Measurements from ENCODE around the gene FARSB.
"Not testable (repeated sequence)": the region's sequence is repeated elsewhere in the genome, so short reads cannot be mapped to it uniquely, and the experiment has no call there.

The FARSB gene

GRCh38 chr2:222608081-222608480 lies 47.8 kb downstream of the FARSB start:
- no peak for DNase-seq

GRCh38 chr2:222606306-222606705 lies 49.6 kb downstream of the FARSB start:
- no peak for DNase-seq

DNA sequence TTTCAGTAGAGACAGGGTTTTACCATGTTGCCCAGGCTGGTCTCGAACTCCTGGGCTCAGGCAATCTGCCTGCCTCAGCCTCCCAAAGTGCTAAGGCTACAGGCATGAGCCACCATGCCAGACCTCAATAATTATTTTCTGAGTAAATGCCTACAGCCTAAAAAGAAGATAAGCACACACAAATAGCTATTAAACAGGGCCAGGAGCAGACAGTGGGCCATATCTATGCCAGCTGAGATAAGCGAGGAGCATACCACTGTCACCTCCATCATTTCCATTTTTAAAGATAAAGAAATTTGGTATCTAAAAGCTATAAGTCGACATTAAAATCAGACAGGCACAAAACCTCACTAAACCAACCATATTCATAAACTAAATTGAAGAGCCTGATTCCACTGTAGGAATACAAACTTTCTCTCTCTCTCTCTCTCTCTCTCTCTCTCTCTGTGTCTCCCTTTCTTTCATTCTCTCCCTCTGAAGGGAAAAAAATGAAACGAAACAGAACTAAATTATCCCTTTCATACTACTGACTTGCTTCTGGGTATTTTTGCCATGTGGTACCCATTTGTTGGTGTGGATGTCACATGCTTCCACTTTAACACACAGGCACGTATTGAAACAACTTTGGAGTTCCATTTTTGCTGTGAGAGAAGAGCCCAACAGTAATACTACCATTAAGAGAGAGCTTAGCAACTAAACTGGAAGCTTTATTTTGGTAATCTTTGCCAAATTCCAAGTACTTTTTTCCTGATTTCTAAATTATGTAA lies 51.0 kb downstream of the FARSB start:
- DNase-seq: no peak

DNA sequence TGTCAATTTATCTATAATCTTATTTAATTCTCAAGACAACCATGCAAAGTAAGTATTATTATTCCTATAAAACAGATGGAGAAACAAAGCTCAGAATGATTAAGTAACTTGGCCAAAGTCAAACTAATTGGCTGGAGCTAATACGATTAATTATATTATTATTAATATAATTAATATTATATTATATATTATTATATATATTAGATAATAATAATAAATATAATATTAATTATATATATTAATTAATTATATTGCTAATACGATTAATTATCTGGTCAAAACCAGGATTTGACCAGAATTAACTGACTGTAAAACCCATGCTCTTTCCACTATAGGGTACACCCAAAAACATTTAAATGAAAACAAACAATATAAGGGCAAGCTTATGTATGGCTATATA lies 52.4 kb downstream of the FARSB start:
- DNase-seq: no peak

DNA sequence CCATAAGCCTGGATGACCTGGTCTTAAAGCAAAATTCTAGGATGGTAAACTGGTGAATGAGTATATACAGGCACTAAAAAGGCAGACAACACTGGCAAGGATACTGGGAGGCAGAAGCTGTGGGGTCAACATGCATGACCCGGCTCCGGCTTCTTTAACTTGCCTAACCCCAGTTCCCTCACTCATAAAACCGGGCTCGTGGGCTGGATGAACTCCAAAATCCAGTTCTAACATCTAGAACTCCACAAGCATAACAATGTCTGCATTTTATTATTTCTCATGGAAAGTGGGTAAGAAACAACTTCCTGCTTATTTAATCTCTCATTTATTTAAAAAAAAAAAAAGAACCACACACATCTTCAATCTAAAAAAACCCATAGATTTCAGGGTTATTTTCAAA lies 57.3 kb downstream of the FARSB start:
- no peak for DNase-seq

GRCh38 chr2:222595581-222595980 lies 60.3 kb downstream of the FARSB start:
- no peak for DNase-seq

GRCh38 chr2:222594679-222595078 lies 61.2 kb downstream of the FARSB start:
- no peak for DNase-seq

DNA sequence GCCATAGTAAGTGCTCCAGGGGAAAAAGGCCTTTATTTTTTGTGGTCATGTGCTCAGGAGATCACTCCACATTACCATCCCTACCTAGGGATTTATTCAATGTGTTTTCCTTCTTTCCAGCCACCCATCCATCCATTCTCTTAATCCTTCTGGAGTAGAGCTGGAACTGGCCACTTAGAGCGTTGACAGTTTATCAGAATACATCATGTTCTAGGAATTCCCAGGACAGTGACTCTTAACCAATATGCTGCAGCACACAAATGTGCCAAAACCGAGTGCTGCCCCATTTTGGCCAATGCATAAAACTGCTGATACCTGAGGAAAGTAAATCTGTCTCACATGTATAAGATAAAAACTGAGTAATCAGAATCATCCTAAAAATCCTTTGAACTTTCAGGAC lies 63.7 kb downstream of the FARSB start:
- no peak for DNase-seq

- DNase-seq: no peak
Observed at GRCh38 chr2:222591661-222592060, 64.2 kb downstream of the FARSB start.

DNA sequence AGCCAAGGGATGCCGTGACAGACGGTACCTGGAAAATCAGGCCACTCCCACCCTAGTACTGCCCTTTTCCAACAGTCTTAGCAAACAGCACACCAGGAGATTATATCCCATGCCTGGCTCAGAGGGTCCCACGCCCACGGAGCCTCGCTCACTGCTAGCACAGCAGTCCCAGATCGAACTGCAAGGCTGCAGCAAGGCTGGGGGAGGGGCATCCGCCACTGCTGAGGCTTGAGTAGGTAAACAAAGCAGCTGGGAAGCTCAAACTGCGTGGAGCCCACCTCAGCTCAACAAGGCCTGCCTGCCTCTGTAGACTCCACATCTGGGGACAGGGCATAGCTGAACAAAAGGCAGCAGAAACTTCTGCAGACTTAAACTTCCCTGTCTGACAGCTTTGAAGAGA lies 71.3 kb downstream of the FARSB start:
- DNase-seq: not testable (repeated sequence)

GRCh38 chr2:222582928-222583327 lies 73.0 kb downstream of the FARSB start:
- DNase-seq: no peak

DNA sequence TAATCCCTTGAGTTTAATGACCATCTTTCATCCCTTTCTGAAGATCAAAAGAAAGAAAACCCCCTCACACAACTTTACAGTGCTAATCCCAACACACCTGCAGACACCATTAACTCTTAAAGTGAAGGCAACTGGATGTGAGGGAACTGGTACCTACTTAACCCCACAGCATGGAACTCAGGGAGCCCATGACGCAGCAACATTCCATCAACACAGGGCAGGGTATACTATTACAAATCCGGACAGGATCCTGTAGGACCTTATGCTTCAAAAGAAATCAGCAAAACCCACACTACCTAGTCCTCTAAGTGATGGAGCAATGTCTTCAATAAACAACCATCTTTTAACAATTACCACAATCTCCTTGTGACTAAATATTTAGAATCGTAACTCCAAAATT lies 78.6 kb downstream of the FARSB start:
- no peak for DNase-seq

DNA sequence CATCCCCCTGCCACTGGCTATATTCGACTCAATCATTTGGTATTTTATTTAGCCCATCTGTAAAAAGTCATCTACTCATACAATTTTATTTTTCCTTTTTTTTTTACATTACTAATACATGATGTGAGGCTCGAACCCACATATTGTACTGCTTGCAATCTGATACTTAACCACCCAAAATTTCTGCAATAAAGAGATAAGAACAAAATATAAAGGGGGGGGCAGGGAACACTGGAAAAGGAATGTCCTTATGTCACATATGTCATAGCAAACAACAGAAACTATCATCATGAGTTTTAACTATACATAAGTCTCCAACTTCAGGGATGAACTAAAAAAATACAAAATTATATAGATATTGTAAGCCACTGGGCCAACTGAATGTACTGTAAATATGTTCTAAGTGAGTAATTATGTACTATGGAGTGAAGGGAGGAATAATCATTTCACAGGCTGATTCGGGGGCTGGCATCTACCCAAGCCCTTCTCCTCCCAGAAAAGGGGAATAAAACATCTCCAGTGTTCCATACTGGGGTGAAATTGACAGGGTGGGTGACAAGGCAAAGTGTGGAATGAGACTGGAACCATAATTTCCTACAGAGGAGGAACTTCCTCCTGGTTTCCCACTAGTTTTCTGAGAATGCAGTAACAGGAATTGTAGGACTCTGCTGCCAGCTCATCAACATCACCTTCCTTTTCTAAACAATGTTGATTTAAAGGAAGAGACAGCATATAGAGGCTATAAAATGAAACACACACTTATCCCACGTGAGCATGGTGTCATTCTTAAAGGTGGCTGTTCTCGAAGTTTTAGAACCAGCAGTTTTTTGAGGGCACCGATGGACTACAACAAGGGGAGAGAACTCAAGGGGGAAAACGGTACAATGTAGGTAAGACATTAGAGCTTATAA lies 79.5 kb downstream of the FARSB start:
- no peak for DNase-seq

DNA sequence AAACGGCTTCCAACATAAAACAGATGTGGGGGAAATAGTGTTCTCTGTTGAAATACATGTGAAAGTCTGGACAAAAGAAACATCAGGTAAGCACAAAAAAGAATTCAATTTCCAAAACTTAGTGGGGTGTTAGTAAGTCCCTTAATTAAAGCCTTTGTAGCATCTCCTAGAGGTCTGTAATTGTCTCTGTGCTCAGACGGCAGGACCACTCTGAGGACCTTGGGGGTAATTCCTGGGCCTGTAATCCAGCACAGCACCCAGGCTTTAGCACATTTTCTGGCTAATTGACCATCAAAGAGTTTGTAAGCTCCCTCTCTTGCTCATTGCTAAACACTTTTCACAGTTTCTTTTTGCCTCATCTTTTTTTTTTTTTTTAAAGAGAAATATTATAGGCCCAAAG lies 80.3 kb downstream of the FARSB start:
- DNase-seq: no peak

DNA sequence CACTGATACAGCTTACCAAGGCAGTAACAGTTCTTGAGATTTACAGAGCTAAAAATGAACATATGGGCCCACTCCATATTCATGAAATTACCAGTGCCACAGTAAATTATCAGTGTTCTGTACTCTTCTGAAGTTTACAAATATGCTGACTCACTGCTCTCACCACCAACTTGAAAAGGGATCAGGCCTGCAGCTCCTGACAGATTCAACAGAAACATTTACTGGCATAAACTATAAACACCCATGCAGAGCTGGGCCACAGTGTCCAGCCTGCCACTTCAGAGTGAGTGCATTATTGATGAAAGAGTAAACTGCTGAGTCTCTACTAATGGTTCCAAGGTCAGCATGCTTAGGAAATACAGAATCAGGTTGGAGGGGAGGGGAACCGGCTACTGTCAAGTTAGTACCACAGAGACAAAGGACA lies 83.1 kb downstream of the FARSB start:
- DNase-seq: peak in 7 of 58 donors; percentile 11 to 31 (median 26)

- DNase-seq: peak in 1 of 58 donors; percentile 31
Observed at GRCh38 chr2:222572264-222572721, 83.6 kb downstream of the FARSB start.

DNA sequence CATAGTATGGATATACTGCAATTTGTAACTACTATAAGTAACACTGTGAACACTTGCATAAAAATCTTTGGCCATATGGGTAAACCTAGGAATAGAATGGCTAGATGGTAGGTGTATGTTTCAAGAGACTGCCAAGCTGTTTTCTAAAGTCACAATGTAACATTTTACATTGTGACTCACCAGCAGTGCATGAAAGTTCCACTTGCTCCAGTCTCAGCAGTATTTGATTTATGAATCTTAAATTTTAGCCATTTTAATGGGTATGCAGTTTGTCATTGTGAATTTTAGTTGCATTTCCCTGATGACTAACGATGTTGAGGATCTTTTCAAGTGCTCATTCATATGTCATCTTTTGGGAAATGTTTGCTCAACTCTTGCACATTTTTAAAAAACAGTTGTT lies 86.1 kb downstream of the FARSB start:
- peak in 2 of 58 donors; percentile 29 to 37 for DNase-seq

GRCh38 chr2:222568865-222569264 lies 87.0 kb downstream of the FARSB start:
- DNase-seq: no peak

DNA sequence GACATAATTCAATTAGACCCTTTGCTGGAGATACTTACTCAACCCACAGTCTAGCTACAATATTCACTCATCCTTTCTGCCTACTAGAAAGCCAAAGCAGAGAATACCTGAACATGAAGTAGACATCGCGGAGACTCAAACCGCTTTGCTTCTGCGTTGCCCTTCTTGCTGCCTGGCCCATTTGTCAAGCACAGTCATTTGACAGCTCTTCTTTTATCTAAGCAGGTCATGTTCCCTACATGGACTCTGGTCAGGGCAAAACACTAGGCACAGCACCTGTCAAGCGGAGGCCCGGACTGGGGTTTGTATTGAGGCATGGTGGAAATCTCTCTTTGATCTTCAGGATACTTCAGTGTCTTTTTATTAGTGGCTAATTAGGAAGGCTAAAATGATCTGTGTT lies 89.7 kb downstream of the FARSB start:
- no peak for DNase-seq

DNA sequence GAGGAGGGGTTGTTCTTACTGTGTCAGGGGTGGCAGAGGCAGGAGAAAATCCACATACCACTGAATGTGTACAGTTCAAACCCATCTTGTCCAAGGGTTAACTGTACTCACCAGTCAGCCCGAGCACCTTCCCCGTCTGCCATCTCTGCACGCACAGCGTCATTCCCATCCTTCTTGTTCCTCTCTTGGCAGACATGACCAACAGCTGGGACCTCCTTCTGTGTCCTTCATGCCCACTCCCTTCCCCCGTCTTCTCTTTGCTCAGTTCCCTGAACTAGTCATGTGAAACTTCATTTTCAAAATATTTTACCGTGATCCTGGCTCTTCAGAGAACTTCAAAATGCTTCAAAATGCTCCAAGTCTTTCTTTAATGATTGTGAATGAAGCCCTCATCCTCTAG lies 92.0 kb downstream of the FARSB start:
- peak in 2 of 58 donors; percentile 12 to 14 for DNase-seq

- peak in 4 of 58 donors; percentile 8 to 20 (median 13) for DNase-seq
Observed at GRCh38 chr2:222563106-222563718, 92.7 kb downstream of the FARSB start.
